GM21825 (cell line): ENCODE data around the gene CCDC57.

Source experiments
- ATAC-seq: cut with Tn5 transposase; IDR thresholded peaks from one replicate; pipeline ENCODE4 v1.9.1; 2021; ENCODE audit warnings: mild to moderate bottlenecking, moderate library complexity; ENCODE audit not compliant: unreplicated experiment

CCDC57 gene

GRCh38 chr17:82236142-82236971, 23.7 kb upstream of the CCDC57 start:
- no peak for ATAC-seq

- ATAC-seq, result no peak
These were observed 23.1 kb upstream of the CCDC57 start for GRCh38 chr17:82235775-82236141.

- ATAC-seq, result no peak
These were observed 22.6 kb upstream of the CCDC57 start for GRCh38 chr17:82235056-82235774.

GRCh38 chr17:82234211-82235055, 21.8 kb upstream of the CCDC57 start:
- ATAC-seq, result no peak

- ATAC-seq, result no peak
These were observed 20.5 kb upstream of the CCDC57 start for GRCh38 chr17:82232876-82233785.

- no peak for ATAC-seq
These were observed 19.7 kb upstream of the CCDC57 start for GRCh38 chr17:82232322-82232820.

- no peak for ATAC-seq
These were observed 19.1 kb upstream of the CCDC57 start for GRCh38 chr17:82231562-82232321.

GRCh38 chr17:82231312-82231561, 18.6 kb upstream of the CCDC57 start:
- ATAC-seq, result no peak

GRCh38 chr17:82230609-82231311, 18.1 kb upstream of the CCDC57 start:
- ATAC-seq, result peak; percentile 43

- ATAC-seq, result no peak
These were observed 17.3 kb upstream of the CCDC57 start for GRCh38 chr17:82229698-82230608.

- peak; percentile 38 for ATAC-seq
These were observed 16.4 kb upstream of the CCDC57 start, which contains the start of gene SLC16A3 for GRCh38 chr17:82228842-82229697. Gene SLC16A3, plus strand, starts transcription at chr17:82229042. Its CDS starts 6,967 bp downstream, at chr17:82236009.

- ATAC-seq, result no peak
These were observed 15.7 kb upstream of the CCDC57 start for GRCh38 chr17:82228278-82228841.

- no peak for ATAC-seq
These were observed 15.1 kb upstream of the CCDC57 start for GRCh38 chr17:82227629-82228277.

- no peak for ATAC-seq
These were observed 14.4 kb upstream of the CCDC57 start for GRCh38 chr17:82226809-82227628.

GRCh38 chr17:82226146-82226808, 13.6 kb upstream of the CCDC57 start:
- ATAC-seq, result no peak
